ENCODE results near the gene COL13A1. TPM values are rescaled to one million over a fixed set of nuclear protein-coding genes. Genes with fewer than 3 reads are reported as not detected.

COL13A1 gene
- total and polyA plus RNA-seq, 12 donors: 0.54 to 7.6 (median 1.9) TPM

GRCh38 chr10:69802424-69803161 is 887 bp downstream of the COL13A1 start:
- Histone ChIP-seq H3K4me1 (replicated peaks in 1 of 2) (peaks cover 13 to 19% of the 10 kb centered on the region in 2 donors), H3K4me3 (peak overlapping the region in 2 of 4 donors; percentile 10 to 54), H3K9me3 (replicated peaks in 1 of 3) (no peaks in the 10 kb centered on the region), H3K27me3 (peaks cover 25% of the 10 kb centered on the region), H3K36me3 (replicated peaks in 1 of 2) (no peaks in the 10 kb centered on the region), H3K27ac (no peak overlapping the region)
- no peak for DNase-seq
- WGBS, 4 donors: 0 to 7% (median 2%) methylated on average over 1 to 80 of the region's 80 CpGs; no CpG with 5 or more reads in 1 of the 4 donors
- TF ChIP-seq CTCF (IDR thresholded peaks at IDR 0.05) (no peak), POLR2A (IDR thresholded peaks at IDR 0.05) (no peak)
- intact Hi-C loops (cut with DNase I): loop anchor here in 1 of 2 donors (5.0 to 10.0 kb wide), 2 partner anchors 60 to 158 kb away; no protein-coding TSS in a partner anchor

- Histone ChIP-seq H3K27ac (no peak overlapping the region), H3K27me3 (peaks cover 25% of the 10 kb centered on the region), H3K4me1 (replicated peaks in 1 of 2) (peaks cover 13 to 19% of the 10 kb centered on the region in 2 donors), H3K36me3 (replicated peaks in 1 of 2) (no peaks in the 10 kb centered on the region), H3K9me3 (replicated peaks in 1 of 3) (no peaks in the 10 kb centered on the region), H3K4me3 (no peak overlapping the region)
- TF ChIP-seq POLR2A (IDR thresholded peaks at IDR 0.05) (no peak), CTCF (IDR thresholded peaks at IDR 0.05) (no peak)
- DNase-seq: no peak
- intact Hi-C loops (cut with DNase I): loop anchor here in 1 of 2 donors (5.0 to 10.0 kb wide), 2 partner anchors 62 to 159 kb away; no protein-coding TSS in a partner anchor
- 83 to 100% (median 91%) methylated on average over 2 to 7 of the region's 7 CpGs for WGBS, 4 donors
Observed at GRCh38 chr10:69803809-69804208, 2.1 kb downstream of the COL13A1 start.

- WGBS, 4 donors: 83 to 96% (median 88%) methylated on average over 6 of the region's 6 CpGs
- no peak overlapping the region for H3K4me3 ChIP-seq
- TF ChIP-seq POLR2A (IDR thresholded peaks at IDR 0.05) (no peak), CTCF (IDR thresholded peaks at IDR 0.05) (no peak)
- peaks cover 25% of the 10 kb centered on the region for H3K27me3 ChIP-seq
- H3K4me1 ChIP-seq (replicated peaks in 1 of 2): peaks cover 13 to 19% of the 10 kb centered on the region in 2 donors
- no peak for DNase-seq
- H3K36me3 ChIP-seq (replicated peaks in 1 of 2): no peaks in the 10 kb centered on the region
- no peaks in the 10 kb centered on the region for H3K9me3 ChIP-seq (replicated peaks in 1 of 3)
- intact Hi-C loops (cut with DNase I): loop anchor here in 1 of 2 donors (5.0 to 10.0 kb wide), 2 partner anchors 62 to 160 kb away; no protein-coding TSS in a partner anchor
- H3K27ac ChIP-seq: no peak overlapping the region
Observed at GRCh38 chr10:69804775-69805174, 3.1 kb downstream of the COL13A1 start.

GRCh38 chr10:69807122-69807521 is 5.4 kb downstream of the COL13A1 start:
- TF ChIP-seq CTCF (IDR thresholded peaks at IDR 0.05) (no peak), POLR2A (IDR thresholded peaks at IDR 0.05) (no peak)
- Histone ChIP-seq H3K9me3 (replicated peaks in 1 of 3) (no peaks in the 10 kb centered on the region), H3K4me3 (no peak overlapping the region), H3K27ac (no peak overlapping the region), H3K4me1 (replicated peaks in 1 of 2) (peaks cover 6 to 9% of the 10 kb centered on the region in 2 donors), H3K27me3 (peaks cover 22% of the 10 kb centered on the region), H3K36me3 (replicated peaks in 1 of 2) (no peaks in the 10 kb centered on the region)
- intact Hi-C loops (cut with DNase I): loop anchor here in 1 of 2 donors (10.0 kb wide), 1 partner anchor 162 kb away; no protein-coding TSS in a partner anchor
- 71 to 80% (median 77%) methylated on average over 2 of the region's 2 CpGs for WGBS, 4 donors
- no peak for DNase-seq

Data from adrenal gland (tissue), 12 donors.